Glutamatergic neuron (in vitro differentiated cells): ENCODE measurements around the gene SULT1C4. TPM values are rescaled to one million over a fixed set of nuclear protein-coding genes. Genes with fewer than 3 reads are reported as not detected.

Experiments used
- DNase-seq: peaks from one replicate; pipeline ENCODE4 v3.0.0; 2022
- H3K27ac Mint-ChIP-seq: one replicate; pipeline ENCODE4 v1.8.0; 2020; ENCODE audit warnings: mild to moderate bottlenecking, mixed read lengths, inconsistent platforms; ENCODE audit not compliant: unreplicated experiment
- H3K27me3 Mint-ChIP-seq: one replicate; pipeline ENCODE4 v1.8.0; 2020; ENCODE audit warnings: mild to moderate bottlenecking, moderate library complexity, mixed read lengths, inconsistent platforms; ENCODE audit not compliant: unreplicated experiment
- H3K36me3 Mint-ChIP-seq: one replicate; pipeline ENCODE4 v1.8.0; 2020; ENCODE audit warnings: mild to moderate bottlenecking, mixed read lengths, inconsistent platforms; ENCODE audit not compliant: unreplicated experiment
- H3K4me1 Mint-ChIP-seq: one replicate; pipeline ENCODE4 v1.8.0; 2020; ENCODE audit warnings: mild to moderate bottlenecking, low read depth, mixed read lengths, inconsistent platforms; ENCODE audit not compliant: unreplicated experiment
- H3K4me3 Mint-ChIP-seq: one replicate; pipeline ENCODE4 v1.8.0; 2020; ENCODE audit warnings: mild to moderate bottlenecking, mixed read lengths, inconsistent platforms; ENCODE audit not compliant: unreplicated experiment
- H3K9me3 Mint-ChIP-seq: one replicate; pipeline ENCODE4 v1.8.0; 2020; ENCODE audit warnings: mild to moderate bottlenecking, moderate library complexity, mixed read lengths, inconsistent platforms; ENCODE audit not compliant: unreplicated experiment
- total RNA-seq: library from RNA; stranded (reverse); fragmentation: NEBNext Ultra II Directional; extraction: Animal tissue kit (Norgen Biotek cat#: 25700); gene quantifications from one replicate; pipeline ENCODE4 v1.2.1, GENCODE V29; 2021; ENCODE audit not compliant: unreplicated experiment
- TF ChIP-seq, protein P1 (sequence below): fragments of 200-600 bp; sonication (generic); IDR thresholded peaks from one replicate; pipeline ENCODE4 v1.5.0; 2021; ENCODE audit not compliant: partially characterized antibody, unreplicated experiment

Gene SULT1C4
- total RNA-seq, 1 donor from 2014 or later: 1.6 TPM

DNA sequence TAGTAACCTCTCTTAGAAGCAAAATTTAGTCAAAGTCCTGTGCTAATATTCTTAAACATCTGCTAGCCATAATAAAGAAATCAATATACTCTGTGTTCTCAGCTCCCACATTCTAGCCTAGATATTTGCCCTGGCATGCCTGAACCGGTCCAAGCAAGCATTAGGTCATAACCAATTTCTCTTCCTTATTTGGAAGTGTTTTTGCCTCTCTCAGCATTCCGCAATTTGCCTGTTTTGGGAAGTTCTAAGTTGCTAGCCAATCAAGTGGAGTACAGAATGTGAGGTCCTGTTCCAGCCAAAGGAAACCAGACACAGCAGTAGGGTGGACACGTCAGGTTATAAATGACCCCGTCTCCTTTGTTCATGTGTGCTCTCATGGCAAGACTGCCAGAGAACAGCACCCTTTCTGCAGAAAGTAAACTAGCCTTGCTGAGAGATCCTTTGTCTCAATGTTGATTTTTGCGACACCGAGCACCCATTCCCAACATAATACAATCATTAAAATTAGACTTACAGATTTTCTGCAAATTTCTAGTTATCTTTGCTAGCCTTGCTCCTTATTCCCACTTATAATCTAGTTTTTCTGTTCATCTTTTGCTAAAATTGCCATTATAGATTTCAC, 13.0 kb upstream of the SULT1C4 start:
- no peak for DNase-seq
- TF ChIP-seq, protein P1, sequence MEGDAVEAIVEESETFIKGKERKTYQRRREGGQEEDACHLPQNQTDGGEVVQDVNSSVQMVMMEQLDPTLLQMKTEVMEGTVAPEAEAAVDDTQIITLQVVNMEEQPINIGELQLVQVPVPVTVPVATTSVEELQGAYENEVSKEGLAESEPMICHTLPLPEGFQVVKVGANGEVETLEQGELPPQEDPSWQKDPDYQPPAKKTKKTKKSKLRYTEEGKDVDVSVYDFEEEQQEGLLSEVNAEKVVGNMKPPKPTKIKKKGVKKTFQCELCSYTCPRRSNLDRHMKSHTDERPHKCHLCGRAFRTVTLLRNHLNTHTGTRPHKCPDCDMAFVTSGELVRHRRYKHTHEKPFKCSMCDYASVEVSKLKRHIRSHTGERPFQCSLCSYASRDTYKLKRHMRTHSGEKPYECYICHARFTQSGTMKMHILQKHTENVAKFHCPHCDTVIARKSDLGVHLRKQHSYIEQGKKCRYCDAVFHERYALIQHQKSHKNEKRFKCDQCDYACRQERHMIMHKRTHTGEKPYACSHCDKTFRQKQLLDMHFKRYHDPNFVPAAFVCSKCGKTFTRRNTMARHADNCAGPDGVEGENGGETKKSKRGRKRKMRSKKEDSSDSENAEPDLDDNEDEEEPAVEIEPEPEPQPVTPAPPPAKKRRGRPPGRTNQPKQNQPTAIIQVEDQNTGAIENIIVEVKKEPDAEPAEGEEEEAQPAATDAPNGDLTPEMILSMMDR: no peak
- Mint-ChIP-seq H3K4me1 (no peaks in the 10 kb centered on the region), H3K4me3 (no peak overlapping the region), H3K9me3 (peaks cover 3% of the 10 kb centered on the region), H3K27me3 (no peaks in the 10 kb centered on the region), H3K27ac (no peak overlapping the region), H3K36me3 (no peaks in the 10 kb centered on the region)

DNA sequence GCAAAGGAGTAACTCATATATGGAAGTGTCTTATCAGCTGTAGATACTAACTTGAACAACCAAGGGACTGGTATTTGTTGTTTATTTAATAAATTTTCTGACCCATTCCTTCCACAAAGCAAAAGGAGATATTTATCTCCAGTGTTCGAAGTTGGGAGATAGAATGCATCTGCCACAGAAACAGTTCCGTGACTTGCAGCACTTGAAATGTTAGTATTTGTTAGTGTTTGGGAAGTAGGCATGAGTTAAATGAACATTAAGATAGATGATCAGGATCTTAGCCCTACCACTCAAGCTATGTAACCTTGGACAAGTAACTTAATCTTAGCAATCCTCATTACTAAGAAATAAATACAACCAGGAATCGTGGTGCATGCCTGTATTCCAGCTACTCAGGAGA, 12.1 kb upstream of the SULT1C4 start:
- peaks cover 3% of the 10 kb centered on the region for H3K9me3 Mint-ChIP-seq
- H3K4me1 Mint-ChIP-seq: no peaks in the 10 kb centered on the region
- no peaks in the 10 kb centered on the region for H3K36me3 Mint-ChIP-seq
- DNase-seq: no peak
- H3K27ac Mint-ChIP-seq: no peak overlapping the region
- H3K27me3 Mint-ChIP-seq: no peaks in the 10 kb centered on the region
- TF ChIP-seq, protein P1: no peak
- H3K4me3 Mint-ChIP-seq: no peak overlapping the region

DNA sequence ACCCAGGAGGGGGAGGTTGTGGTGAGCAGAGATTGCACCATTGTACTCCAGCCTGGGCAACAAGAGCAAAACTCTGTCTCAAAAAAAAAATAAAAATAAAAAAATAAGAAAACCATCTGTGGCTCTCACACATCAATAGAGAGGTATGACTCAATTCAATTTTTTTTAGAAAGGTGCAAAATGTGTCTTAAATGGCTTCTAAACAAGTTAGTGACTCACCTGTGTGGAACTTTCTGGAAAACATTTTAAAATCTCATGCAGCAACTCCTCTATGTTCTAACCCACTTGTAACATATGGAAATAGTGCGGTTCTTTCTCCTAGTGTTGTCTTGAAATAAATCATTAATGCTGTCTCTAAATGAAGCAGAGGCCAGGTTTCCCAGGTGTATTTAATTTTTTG, 10.7 kb upstream of the SULT1C4 start:
- H3K9me3 Mint-ChIP-seq: peaks cover 3% of the 10 kb centered on the region
- H3K4me1 Mint-ChIP-seq: no peaks in the 10 kb centered on the region
- H3K4me3 Mint-ChIP-seq: no peak overlapping the region
- no peaks in the 10 kb centered on the region for H3K27me3 Mint-ChIP-seq
- TF ChIP-seq, protein P1: no peak
- no peak overlapping the region for H3K27ac Mint-ChIP-seq
- DNase-seq: no peak
- no peaks in the 10 kb centered on the region for H3K36me3 Mint-ChIP-seq

DNA sequence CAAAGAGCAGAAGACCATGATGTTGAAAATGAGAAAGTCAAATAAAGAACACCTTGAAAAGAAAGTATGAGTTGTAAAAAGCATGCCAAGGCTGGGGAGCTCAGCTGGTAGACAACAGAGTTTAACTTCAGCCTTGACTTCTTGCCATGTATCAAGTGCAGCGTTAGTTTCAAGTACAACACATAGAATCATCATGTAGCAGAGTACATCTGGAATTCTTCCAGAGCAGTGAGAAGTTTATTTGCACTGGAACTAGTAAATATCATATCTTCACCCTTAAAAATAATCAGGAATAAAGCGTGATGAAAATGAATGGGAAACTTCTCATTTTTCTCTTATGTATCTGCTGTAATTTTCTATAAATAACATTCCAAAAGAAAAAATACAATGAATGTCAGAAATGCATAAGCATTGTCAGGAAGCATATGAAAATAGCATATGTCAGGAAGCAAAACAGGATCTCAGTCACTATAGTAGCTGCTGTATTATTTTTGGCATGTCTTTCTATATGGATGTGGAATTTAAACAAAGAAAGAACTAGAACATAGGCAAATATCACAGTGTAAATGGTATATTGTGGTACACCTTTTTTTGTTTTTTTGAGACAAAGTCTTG, 10.1 kb upstream of the SULT1C4 start:
- H3K27ac Mint-ChIP-seq: no peak overlapping the region
- TF ChIP-seq, protein P1: no peak
- peaks cover 3% of the 10 kb centered on the region for H3K9me3 Mint-ChIP-seq
- H3K27me3 Mint-ChIP-seq: no peaks in the 10 kb centered on the region
- H3K36me3 Mint-ChIP-seq: no peaks in the 10 kb centered on the region
- H3K4me3 Mint-ChIP-seq: no peak overlapping the region
- DNase-seq: no peak
- H3K4me1 Mint-ChIP-seq: no peaks in the 10 kb centered on the region

DNA sequence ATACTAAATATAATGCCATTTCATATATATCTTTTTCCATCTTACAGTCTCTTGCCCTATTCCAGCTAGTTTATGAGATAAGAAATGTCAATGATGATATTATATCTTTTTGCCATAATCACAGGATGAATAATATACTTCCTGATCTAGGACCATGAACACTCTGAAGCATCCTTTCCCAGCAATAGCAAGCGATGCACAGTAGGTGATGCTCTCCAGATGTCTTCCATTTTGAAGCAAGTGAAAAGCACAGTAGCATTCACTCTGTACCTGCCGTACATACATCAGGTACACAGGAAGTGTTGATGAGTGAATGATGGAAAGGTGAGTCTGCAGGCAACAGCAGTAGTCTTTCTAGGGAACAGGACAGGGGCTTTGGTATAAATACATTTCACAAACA, 8.6 kb upstream of the SULT1C4 start:
- Mint-ChIP-seq H3K36me3 (no peaks in the 10 kb centered on the region), H3K9me3 (peaks cover 3% of the 10 kb centered on the region), H3K27ac (no peak overlapping the region), H3K4me3 (no peak overlapping the region), H3K4me1 (no peaks in the 10 kb centered on the region), H3K27me3 (no peaks in the 10 kb centered on the region)
- TF ChIP-seq, protein P1: no peak
- no peak for DNase-seq
